GM12892 (cell line): Measurements from ENCODE around the gene HIBCH.

ENCODE experiments used
- DNase-seq: peaks from one replicate; pipeline ENCODE4 v3.0.0; 2011; ENCODE audit not compliant: insufficient read length
- FAIRE-seq: peaks from 2 replicates; lab custom pipeline; 2011; peaks lifted over from hg19 to GRCh38; lab: Jason Lieb, UNC
- POLR2A ChIP-seq: IDR thresholded peaks from 2 replicates; pipeline ENCODE4 v1.6.1; 2011; ENCODE audit warnings: low read depth, low read length, control low read depth
- POLR2AphosphoS5 ChIP-seq: IDR thresholded peaks from 2 replicates; pipeline ENCODE4 v1.6.1; 2011; ENCODE audit warnings: low read depth, low read length, control low read depth
- TAF1 ChIP-seq: IDR thresholded peaks from 2 replicates; pipeline ENCODE4 v1.6.1; 2011; ENCODE audit warnings: low read depth, mild to moderate bottlenecking, control low read depth, low read length, borderline replicate concordance

The HIBCH gene

GRCh38 chr2:190213441-190214335, 105.9 kb downstream of the HIBCH start:
- DNase-seq (no peak), FAIRE-seq (no peak)
- TF ChIP-seq TAF1, result no peak
- no peak for TF ChIP-seq POLR2A
- TF ChIP-seq POLR2AphosphoS5, result no peak

- DNase-seq (no peak), FAIRE-seq (no peak)
These were observed 109.2 kb downstream of the HIBCH start for GRCh38 chr2:190210471-190210870.

GRCh38 chr2:190209559-190209958, 110.1 kb downstream of the HIBCH start:
- DNase-seq (no peak), FAIRE-seq (no peak)
- TF ChIP-seq TAF1 (no peak), POLR2AphosphoS5 (no peak), POLR2A (no peak)

More at GRCh38 chr2:190210471-190210870, 109.2 kb downstream of the HIBCH start:
- no peak for TF ChIP-seq TAF1
- no peak for TF ChIP-seq POLR2AphosphoS5
- no peak for TF ChIP-seq POLR2A

GRCh38 chr2:190207930-190208329, 111.7 kb downstream of the HIBCH start:
- DNase-seq, result no peak
- FAIRE-seq, result peak; percentile 81
- no peak for TF ChIP-seq POLR2A
- TF ChIP-seq TAF1, result no peak

- no peak for FAIRE-seq
- TF ChIP-seq TAF1, result no peak
- TF ChIP-seq POLR2AphosphoS5, result no peak
- TF ChIP-seq POLR2A, result no peak
- DNase-seq, result no peak
These were observed 114.0 kb downstream of the HIBCH start for GRCh38 chr2:190205657-190206056.

GRCh38 chr2:190202604-190203003, 117.0 kb downstream of the HIBCH start:
- DNase-seq (no peak), FAIRE-seq (peak; percentile 72)
- TF ChIP-seq POLR2AphosphoS5 (no peak), POLR2A (no peak), TAF1 (no peak)

GRCh38 chr2:190202018-190202417, 117.6 kb downstream of the HIBCH start:
- TF ChIP-seq TAF1, result no peak
- no peak for TF ChIP-seq POLR2A
- TF ChIP-seq POLR2AphosphoS5, result no peak
- no peak for DNase-seq
- FAIRE-seq, result no peak

- TF ChIP-seq TAF1 (no peak), POLR2A (no peak), POLR2AphosphoS5 (no peak)
- no peak for FAIRE-seq
- DNase-seq, result no peak
These were observed 119.0 kb downstream of the HIBCH start for GRCh38 chr2:190200603-190201002.

GRCh38 chr2:190199530-190199929, 120.1 kb downstream of the HIBCH start:
- DNase-seq (no peak), FAIRE-seq (no peak)

GRCh38 chr2:190199109-190199508, 120.5 kb downstream of the HIBCH start:
- FAIRE-seq (no peak), DNase-seq (no peak)
- TF ChIP-seq POLR2A (no peak), TAF1 (no peak), POLR2AphosphoS5 (no peak)

More at GRCh38 chr2:190199530-190199929, 120.1 kb downstream of the HIBCH start:
- TF ChIP-seq TAF1, result no peak
- no peak for TF ChIP-seq POLR2A
- TF ChIP-seq POLR2AphosphoS5, result no peak

- no peak for DNase-seq
- FAIRE-seq, result no peak
- no peak for TF ChIP-seq POLR2AphosphoS5
These were observed 122.4 kb downstream of the HIBCH start for GRCh38 chr2:190197143-190197720.
